NCI-H2107 (cell line): ENCODE measurements around the gene BCAP31.

ENCODE experiments used
- DNase-seq: peaks from one replicate; lab custom pipeline; 2025; lab: John Stamatoyannopoulos, UW

BCAP31 gene

DNA sequence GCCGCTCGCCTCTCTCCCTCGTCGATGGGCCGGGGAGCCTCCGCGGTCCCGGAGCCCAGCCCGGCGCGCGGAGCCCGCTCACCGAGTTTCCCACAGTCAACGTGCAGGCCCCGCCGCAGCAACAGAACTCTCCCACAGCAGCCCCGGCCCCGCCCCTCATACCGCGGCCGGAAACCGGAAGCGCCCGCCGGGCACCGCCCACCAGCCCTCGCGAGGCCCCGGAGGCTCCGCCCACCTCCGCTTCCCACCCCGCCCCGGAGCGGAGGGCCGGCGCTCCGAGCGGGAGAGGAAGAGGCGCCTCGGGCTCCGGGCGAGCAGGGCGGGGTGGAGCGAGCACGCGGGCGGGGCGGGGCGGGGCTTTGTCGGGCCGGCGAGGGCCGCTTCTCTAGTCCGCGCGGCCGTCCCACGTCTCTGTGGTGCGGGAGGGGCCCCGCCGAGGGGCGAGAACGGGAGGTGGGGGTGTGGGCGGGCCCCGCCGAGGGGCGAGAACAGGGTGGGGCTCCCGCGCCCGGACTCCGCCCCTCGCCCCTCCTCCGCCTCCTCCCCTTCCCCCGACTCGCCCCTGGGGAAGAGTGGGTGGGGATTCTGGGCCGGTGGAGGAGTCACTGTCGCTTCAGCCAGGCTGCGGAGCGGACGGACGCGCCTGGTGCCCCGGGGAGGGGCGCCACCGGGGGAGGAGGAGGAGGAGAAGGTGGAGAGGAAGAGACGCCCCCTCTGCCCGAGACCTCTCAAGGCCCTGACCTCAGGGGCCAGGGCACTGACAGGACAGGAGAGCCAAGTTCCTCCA is at the start of gene BCAP31, which contains the start of gene ABCD1:
Gene BCAP31 (minus strand): TSS at position 136 of the 787 bp plus-strand sequence. CDS start 1,143 bp downstream, outside the sequence.
Gene ABCD1 (plus strand): TSS at position 605 of the 787 bp plus-strand sequence. CDS start 411 bp downstream, outside the sequence.
- DNase-seq = peak; percentile 94

DNA sequence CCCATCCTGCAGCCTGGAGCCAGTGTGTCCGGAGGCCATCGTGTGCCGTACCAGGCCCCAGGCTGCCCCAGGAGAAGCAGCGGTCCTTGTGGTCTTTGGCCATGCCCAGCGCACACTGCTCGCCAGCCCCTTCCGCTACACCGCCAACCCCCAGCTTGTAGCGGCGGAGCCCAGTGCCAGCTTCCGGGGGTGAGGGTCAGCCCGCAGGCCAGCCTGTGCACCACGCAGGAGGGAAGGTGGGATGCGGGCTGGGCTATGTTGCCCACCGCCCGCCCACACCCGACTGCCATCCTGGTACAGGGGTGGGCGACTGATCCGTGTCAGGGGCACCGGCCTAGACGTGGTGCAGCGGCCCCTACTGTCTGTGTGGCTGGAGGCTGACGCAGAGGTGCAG is 49.0 kb upstream of the BCAP31 start:
- no peak for DNase-seq

DNA sequence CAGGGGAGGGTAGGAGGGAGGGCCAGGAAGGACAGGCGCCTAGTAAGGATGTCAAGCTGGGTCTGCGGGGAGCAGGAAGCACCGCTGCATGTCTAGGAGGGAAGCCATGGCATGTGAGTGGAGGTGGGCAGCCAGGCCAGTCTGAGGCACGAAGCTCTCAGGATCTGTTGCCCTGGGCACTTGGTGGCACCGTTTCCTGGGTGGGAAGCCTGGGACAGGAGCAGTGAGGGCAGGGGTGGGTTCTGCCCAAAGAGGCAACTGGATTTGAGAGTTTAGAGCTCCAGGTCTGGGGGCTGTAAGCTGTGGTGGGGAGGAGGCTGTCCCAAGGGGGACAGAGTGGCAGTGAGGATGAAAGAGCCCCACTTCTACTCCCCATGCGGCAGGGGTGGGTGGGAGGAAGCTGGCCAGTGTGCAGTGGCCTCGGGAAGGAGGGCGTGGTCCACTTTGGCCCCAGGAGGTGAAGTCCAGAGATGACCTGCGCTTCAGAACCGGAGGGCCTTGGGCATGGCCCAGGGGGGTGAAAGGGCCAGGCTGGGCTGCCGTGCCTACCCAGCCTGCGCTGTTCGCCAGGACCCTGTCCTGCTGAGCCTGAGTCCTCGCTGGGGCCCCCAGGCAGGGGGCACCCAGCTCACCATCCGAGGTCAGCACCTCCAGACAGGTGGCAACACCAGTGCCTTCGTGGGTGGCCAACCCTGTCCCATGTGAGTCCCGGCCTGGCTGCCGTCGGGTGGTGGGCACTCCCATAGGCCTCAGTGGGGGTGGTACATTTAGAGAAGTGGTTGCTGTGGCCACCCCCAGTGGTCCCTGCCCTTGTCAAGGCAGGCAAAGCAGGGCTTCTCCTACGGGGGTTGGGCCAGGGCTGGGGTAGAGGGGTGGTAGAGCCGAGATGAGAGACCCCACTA is 48.4 kb upstream of the BCAP31 start:
- DNase-seq = no peak

DNA sequence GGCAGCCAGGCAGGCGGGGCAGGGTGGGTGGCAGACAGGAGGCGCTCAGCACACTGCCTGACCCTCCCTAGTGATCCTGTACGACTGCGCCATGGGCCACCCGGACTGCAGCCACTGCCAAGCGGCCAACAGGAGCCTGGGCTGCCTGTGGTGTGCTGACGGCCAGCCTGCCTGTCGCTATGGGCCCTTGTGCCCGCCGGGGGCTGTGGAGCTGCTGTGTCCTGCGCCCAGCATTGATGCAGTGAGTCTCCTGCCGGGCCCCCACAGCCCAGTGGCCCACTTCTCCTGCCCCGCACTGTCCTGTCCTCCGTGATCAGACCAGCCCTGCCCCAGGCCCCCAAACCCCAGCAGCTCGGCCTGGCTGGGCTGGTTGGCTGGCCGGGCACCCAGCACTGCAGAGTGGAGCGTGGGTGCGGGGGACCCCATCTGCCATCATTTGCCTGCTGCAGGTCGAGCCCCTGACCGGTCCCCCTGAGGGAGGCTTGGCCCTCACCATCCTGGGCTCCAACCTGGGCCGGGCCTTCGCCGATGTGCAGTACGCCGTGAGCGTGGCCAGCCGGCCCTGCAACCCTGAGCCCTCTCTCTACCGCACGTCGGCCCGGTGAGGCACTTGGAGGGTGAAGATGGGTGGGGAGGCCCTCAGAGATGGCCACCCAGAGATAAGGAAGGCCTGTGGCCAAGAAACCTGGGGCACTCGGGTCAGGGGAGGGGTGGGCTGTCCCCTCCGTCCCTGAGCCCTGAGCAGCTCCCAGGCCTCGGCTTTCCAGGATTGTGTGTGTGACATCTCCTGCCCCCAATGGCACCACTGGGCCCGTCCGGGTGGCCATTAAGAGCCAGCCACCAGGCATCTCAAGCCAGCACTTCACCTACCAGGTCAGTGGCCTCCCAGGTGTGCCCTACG is 47.5 kb upstream of the BCAP31 start:
- no peak for DNase-seq

DNA sequence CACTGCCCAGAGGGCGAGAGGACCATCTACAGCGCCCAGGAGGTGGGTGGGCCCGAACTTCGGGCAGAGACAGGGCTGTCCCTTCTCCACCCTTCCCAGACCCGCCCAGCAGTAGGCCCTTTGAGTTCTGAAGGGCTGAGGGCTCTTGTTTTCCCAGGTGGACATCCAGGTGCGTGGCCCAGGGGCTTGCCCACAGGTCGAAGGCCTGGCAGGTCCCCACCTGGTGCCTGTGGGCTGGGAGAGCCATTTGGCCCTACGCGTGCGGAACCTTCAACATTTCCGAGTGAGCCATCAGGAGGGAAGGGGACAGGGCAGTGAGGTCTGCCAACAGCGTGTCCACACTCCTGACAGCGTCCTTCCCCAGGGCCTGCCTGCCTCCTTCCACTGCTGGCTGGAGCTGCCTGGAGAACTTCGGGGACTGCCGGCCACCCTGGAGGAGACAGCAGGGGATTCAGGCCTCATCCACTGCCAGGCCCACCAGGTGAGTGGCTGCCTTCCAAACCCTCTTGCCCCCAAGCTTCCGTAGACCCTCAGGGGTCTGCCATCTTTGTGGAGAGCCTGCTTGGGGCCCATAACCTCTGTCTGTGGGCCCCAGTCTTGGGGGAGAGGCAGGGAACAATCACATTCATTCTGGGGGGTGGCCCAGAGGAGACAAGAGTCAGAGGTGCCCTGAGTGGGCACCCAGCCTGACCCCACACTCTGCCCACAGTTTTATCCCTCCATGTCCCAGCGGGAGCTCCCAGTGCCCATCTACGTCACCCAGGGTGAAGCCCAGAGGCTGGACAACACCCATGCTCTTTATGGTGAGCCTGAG is 46.6 kb upstream of the BCAP31 start:
- no peak for DNase-seq

DNA sequence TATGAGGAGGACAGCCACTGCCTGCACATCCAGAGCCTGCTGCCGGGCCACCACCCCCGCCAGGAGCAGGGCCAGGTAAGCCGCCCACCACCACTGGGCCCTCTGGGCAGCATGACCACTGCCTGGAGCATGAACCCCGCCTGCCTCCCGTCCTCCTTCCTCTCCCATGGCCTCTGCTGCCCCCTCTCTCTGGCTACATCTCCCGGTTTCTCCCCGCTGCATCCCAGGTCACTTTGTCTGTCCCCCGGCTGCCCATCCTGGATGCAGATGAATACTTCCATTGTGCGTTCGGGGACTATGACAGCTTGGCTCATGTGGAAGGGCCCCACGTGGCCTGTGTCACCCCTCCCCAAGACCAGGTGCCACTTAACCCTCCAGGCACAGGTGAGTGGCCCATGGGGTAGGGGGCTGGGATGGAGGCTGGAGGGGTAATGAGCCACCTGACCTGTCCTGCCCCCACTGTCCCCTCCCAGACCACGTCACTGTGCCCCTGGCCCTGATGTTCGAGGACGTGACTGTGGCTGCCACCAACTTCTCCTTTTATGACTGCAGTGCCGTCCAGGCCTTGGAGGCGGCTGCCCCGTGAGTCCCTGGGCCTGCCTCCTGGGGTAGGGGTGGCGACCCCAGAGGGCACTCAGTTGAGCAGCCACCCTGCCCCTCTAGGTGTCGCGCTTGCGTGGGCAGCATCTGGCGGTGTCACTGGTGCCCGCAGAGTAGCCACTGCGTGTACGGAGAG is 45.8 kb upstream of the BCAP31 start:
- no peak for DNase-seq

DNA sequence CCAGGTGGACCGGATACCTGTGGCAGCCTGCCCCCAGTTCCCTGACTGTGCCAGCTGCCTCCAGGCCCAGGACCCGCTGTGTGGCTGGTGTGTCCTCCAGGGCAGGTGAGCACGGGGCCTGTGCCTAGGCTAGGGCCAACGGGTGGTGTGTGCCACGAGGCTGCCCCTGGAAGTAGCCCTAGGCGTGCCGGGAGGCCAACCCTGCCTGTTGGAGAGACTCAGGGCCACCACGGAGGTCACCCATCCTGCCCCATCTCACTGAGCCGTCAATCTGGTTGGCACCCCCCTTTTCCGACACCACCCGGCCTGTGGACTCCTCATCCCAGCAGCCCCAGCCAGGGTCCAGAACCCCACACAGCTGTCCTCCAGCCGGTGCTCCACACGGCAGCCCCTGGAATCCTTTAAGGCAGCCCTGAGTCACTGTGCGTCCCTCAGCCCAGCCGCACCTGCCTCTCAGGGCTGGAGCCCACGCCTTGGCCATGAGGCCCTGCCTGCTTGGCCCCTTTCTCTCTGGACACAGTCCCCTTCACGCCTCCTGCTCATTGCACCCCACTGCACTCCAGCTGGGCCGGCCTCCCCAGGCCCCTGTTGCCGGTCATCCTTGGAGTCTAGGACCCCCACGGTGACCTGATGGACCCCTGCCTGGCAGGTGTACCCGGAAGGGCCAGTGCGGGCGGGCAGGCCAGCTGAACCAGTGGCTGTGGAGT is 45.1 kb upstream of the BCAP31 start:
- DNase-seq = no peak

DNA sequence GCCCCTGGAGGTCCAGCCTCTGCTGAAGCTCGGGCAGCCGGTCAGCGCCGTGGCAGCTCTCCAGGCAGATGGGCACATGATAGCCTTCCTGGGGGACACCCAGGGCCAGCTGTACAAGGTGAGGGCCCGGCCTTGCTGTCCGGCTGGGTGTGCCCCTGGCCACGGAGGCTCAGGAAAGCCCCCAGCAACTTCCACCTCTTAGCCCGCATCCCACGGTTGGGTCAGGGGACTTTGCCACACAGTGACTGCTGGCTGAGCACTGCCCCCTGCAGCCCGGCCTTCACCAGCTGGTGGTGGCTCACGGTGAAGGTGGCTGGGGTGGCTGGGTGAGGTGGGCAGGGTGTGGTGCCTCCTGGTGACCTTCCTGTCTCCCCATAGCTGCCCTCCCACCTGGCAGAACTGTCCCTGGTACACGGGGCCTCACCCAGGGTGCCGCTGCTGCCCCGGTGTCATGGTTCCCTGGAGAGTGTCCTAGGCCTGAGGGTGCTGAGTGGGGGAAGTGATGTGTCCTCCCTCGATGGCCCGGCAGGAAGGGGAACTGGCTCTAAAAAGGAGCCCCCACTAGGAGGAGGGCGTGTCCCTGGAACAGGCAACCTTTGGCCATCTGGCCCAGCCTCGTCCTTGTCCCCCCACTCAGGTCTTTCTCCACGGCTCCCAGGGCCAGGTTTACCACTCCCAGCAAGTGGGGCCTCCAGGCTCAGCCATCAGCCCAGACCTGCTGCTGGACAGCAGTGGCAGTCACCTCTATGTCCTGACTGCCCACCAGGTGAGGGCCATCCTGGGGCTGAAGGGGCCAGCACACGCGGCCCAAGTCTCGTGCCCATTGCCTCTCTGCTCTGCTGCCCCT is 44.3 kb upstream of the BCAP31 start:
- DNase-seq = no peak

DNA sequence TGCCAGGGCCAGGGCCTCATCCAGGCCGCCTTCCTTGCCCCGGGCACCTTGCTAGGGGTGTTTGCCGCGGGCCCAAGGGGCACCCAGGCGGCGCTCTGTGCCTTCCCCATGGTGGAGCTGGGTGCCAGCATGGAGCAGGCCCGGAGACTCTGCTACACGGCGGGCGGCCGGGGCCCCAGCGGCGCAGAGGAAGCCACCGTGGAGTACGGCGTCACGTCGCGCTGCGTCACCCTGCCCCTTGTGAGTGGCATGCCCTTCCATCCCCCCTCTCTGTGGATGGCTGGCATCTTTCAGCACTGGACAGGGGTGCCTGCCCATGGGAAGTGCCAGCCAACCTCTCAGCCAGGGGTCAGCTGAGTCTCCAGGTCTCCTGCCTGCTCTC is 43.5 kb upstream of the BCAP31 start:
- DNase-seq = no peak

DNA sequence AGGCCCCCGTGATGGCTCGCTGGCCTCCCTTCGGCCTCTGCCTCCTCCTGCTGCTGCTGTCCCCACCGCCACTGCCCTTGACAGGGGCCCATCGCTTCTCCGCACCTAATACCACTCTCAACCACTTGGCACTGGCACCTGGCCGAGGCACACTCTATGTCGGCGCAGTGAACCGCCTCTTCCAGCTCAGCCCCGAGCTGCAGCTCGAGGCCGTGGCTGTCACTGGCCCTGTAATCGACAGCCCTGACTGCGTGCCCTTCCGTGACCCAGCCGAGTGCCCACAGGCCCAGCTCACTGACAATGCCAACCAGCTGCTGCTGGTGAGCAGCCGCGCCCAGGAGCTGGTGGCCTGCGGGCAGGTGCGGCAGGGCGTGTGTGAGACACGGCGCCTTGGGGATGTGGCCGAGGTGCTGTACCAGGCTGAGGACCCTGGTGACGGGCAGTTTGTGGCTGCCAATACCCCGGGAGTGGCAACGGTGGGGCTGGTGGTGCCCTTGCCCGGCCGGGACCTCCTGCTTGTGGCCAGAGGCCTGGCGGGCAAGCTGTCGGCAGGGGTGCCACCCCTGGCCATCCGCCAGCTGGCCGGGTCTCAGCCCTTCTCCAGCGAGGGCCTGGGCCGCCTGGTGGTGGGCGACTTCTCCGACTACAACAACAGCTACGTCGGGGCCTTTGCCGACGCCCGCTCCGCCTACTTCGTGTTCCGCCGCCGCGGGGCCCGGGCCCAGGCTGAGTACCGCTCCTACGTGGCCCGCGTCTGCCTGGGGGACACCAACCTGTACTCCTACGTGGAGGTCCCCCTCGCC is 42.9 kb upstream of the BCAP31 start:
- no peak for DNase-seq

DNA sequence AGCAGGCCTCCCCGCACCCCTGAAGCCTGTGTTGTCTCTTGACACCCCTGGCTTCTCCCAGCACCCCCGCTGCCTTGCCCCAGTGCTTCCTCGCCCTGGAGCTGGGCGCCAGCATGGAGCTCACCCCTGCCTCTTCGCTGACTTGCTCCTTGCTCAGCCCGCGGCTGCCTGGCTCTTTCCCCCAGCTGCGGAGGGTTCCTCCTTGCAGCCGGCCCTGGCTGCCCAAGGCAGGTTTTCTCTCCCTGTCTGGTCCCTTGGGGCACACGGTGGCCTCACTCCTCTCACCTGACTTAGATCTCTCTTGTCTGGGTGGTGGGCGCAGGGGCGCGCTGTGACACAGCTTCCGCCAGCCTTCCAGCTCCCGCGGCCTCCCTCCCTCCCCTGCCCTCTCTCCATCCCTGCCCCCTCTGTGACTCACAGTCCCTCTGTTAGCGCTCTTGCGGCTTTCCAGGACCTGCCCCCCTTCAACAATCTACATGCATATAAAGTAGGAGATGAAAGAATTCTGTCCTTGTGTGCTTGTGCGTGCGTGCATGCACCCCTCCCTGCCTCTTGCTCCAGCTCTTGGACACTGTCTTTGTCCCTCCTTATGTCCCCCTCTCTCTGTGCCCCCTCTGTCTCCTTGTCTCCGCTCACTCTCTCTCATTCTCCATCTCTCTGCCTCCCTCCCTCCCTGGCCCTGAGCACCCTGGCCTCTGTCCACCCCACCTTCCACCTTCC is 42.1 kb upstream of the BCAP31 start:
- peak; percentile 31 for DNase-seq

DNA sequence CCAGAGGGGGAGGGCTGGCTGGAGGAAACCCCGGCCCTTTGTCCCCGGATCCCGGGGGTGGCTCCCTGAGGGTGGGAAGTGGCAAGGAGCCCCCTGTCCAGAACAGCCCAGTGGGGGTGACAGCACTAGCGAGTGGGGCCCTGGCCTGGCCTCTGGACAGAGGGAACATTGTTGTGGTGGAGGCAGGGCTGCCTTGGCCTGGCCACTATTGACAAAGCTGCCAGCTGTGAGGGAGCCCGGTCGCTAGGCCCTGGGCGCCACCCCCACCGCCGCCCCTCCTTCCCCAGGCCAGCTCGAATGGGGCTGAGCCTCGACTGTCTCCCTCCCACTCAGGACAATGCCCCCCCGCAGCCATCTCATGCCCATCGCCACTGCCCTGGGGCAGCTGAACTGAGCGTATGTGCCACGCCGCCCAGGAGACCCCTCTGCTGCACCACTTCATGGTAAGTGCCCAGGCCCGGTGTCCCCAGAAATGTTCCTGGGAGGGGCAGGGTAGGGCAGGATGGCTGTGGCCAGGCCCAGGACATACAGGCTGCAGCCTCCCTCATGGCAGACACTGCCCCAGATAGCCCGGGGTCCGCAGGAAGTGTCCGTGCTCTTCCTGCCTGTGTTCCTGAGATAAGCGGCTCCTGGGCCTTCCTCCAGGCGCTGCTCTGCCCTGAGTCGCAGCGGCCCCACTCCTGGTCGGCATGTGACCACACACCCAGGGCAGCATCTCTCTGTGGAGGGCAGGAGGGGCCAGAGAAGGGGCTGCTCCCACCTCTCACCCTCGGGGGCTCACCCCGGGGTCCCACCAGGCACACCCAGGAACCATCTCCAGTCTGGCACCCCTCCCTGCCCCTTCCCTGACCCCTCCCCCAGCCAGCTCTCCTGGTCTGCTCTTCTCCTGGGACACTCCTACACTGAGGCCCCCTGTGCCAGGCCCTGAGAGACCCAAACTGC is 41.2 kb upstream of the BCAP31 start:
- DNase-seq = no peak

DNA sequence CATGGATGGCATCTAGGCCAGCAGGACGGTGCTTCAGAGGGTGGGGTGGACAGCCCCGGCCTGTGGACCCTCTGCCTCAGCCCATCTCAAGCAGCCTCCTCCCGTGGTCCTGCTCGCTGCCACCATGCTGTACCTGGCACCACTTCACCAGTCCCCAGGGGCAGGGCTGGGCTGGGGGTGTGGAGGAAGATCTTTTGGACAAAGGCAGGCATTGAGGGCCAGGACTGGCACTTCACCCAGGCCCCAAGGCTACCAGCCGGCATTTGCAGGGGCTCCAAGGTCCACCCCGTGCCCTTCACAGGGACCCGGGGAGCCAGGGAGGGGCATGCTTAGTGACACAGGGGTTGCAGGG is 40.6 kb upstream of the BCAP31 start:
- DNase-seq = no peak

DNA sequence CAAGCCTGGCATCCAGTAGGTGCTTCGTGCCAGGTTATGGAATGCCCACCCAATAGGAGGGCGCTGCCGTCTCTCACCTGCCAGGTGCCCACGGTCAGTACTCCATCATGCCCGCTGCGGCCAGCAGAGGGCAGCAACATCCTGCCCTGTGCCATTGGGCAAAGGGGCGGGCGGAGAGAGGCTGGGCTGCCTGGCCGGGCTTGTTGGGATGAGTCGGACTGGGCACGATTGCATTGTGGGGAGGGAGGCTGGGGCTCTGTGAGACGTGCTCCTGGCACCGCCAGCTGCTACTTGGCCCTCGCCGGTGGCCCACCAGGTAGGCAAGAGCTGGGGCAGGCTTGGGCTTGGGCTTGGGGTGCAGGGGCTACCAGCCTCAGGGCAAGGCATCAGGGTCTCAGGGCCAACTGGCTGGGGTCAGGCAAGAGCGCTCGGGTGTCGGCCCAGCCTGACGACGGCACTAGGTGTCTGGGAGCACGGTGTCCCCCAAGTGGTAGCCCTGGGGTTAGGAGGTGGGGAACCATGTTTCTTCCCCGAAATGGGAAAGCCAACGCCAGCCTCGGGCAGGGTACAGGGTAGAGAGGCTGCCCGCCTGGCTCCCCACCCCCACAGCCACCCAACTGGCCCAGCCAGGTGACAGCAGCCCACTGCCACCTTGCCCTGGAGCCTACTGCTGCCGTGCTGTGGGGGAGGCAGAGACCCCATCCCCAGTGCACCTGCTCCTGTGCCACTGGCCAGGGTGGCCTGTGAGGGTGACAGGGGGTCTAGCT is 40.0 kb upstream of the BCAP31 start, which contains the start of gene PLXNB3:
Gene PLXNB3 (plus strand): TSS at position 261 of the 767 bp plus-strand sequence. CDS start 1,287 bp downstream, outside the sequence.
- DNase-seq = peak; percentile 81

DNA sequence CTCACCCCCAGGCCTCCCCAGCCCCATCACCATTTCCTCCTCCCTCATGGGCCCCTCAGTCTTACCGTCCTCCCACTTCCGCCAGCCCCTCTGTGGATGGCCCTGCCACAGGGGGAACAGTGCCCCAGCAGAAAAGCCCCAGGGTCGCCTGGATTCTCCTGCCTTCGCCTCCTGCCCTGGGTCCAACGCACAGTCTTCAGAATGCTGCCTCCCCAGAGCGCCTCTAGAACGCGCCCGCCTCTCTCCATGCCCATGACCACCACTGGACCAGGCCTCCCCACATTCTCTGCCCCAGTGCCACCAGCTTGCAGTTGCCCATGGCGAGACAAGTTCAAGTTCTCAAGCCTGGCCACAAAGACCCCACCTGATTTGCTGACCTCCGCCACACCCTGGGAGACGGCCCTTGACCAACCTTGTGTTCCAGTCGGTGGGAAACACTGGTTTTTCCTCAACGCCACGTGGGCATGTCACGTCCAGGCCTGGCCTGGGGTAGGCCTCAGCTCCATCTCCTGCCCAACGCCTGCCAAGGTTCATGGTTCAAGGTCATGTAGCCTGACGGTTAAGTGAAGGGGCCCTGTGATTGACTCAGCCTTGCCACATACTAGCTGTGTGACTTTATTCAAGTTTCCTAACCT is 39.2 kb upstream of the BCAP31 start:
- DNase-seq = no peak
